K562 (cell line): Measurements from ENCODE around the gene NLRP12.
"Not testable (repeated sequence)": the region's sequence is repeated elsewhere in the genome, so short reads cannot be mapped to it uniquely, and the experiment has no call there.

Experiments
- CTCF ChIP-seq, 3 experiments: IDR thresholded peaks in 2 of 3; conservative IDR thresholded peaks in 1 of 3; 2 replicates each; pipeline ENCODE4 v1.5.1; 2011 to 2012; ENCODE audit warnings: low read length in 3 of 3, mild to moderate bottlenecking in 3 of 3, control low read depth in 2 of 3, improper control_type of control experiment in 1 of 3, inconsistent platforms in 1 of 3, low read depth in 1 of 3, mixed read lengths in 1 of 3, moderate library complexity in 1 of 3; ENCODE audit not compliant: insufficient read depth in 2 of 3
- DPF2 ChIP-seq: fragments of 450-650 bp; IDR thresholded peaks from 2 replicates; pipeline ENCODE4 v1.6.1; 2016
- ELF4 ChIP-seq: fragments of 450-650 bp; formaldehyde crosslinking; IDR thresholded peaks from 2 replicates; pipeline ENCODE4 v1.4.0; 2022; ENCODE audit warnings: missing genetic modification characterization
- NFYB ChIP-seq: IDR thresholded peaks from 2 replicates; pipeline ENCODE4 v1.6.1; 2011; ENCODE audit warnings: mild to moderate bottlenecking, moderate library complexity; ENCODE audit not compliant: insufficient read length; ENCODE audit errors: extremely low read depth
- RNF2 ChIP-seq: sonication (generic); IDR thresholded peaks from 2 replicates; pipeline ENCODE4 v1.6.1; 2016
- UBTF ChIP-seq, 2 experiments: IDR thresholded peaks; 2 replicates each; pipeline ENCODE4 v1.6.1; 2012; ENCODE audit warnings: improper control_type of control experiment in 2 of 2, low read depth in 2 of 2, low read length in 2 of 2, borderline replicate concordance in 1 of 2
- ZFPM2 ChIP-seq: fragments of 250-450 bp; sonication (Bioruptor Pico); IDR thresholded peaks from 2 replicates; pipeline ENCODE4 v1.5.1; 2022; ENCODE audit warnings: mild to moderate bottlenecking
- ZNF354B ChIP-seq: fragments of 250-450 bp; sonication (Bioruptor Pico); IDR thresholded peaks from 2 replicates; pipeline ENCODE4 v1.4.0; 2020

- not testable (repeated sequence) for TF ChIP-seq UBTF (IDR thresholded peaks at IDR 0.05; ENCODE audit: borderline replicate concordance in 1 of 2, low read depth in 2 of 2, low read length in 2 of 2); ELF4; ZNF354B; NFYB; RNF2; ZFPM2 (CRISPR knock-in tag); DPF2; CTCF (IDR thresholded peaks at IDR 0.05 in 2 of 3, conservative IDR thresholded peaks at IDR 0.05 in 1 of 3; ENCODE audit: insufficient read depth in 2 of 3, low read depth in 1 of 3, low read length in 3 of 3)
Measured at GRCh38 chr19:53758991-53759390, 65.1 kb downstream of the NLRP12 start.
